GM19193 (cell line): ENCODE data around the gene EFCAB8.

Experiments used
- POLR2A ChIP-seq: IDR thresholded peaks from 4 replicates; pipeline ENCODE4 v1.6.1; 2011; ENCODE audit not compliant: insufficient read depth, insufficient read length; ENCODE audit errors: extremely low read depth

EFCAB8 gene

DNA sequence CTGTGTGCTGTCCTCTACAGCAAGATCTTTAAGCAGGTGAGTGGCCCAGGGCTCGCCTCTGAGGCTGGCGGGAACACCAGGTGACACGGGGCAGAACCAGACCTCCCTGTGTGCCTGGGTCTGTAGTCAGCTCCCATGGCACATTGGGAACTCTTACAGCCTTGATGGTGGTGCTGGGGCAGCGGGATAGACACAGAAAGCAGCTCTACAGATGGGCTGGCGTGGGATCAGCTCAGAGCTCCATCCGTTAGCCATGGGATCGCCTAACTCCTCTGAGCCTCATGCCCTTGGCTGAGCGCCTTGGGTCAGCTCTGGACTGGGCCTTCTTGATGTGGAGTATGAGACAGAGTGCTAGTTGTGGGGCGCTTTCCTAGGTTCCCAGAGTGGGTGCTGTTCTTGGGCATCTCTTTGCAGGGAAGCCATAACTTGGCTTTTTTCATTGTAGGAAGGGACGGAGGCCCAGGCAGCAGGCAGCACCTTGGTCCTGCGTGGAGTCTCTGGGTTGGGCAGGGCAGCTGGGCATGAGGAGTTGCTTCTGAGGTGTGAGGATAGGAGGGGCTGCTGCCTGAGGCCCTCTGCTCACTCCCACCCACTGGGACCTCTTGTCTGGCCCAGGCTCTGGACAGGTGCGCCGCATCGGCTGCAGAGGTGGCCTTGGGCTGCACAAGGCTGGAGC lies 51.3 kb downstream of the EFCAB8 start:
- TF ChIP-seq POLR2A: no peak

DNA sequence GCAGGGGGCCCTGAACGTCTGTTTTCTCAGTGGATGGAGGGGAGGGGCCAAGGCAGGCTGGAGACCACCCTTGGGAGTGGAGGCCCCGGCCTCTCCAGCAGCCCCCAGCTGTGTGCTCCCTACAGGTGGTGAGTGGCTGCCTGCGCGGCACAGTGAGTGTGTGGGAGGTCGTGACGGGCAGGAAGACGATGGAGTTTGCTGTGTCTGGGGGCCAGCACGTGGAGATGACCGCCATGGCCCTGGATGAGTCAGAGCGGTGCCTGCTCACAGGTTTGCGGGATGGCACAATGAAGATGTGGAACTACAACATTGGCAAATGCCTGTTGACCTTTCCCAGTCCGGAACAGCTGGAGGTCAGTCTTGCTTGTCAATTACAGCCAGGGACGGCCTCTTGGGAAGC lies 52.6 kb downstream of the EFCAB8 start:
- TF ChIP-seq POLR2A: no peak

DNA sequence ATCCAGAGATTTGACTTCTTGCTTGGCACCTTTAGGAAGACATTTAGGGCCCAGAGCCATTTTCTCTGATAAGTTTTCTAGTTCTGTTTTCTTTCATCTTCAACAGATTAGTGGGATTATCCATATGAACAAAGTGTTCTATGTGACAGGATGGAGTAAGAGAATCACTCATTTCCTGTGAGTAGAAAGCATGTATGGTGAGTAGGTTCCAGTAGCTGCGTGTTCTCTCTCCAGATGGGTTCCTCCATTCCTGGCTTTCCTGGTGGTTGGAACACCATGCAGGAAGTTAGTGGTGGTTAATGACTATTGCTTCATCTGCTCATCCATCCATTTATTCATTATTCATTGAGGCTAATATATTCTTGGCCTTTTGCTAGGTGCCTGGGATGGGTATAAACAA lies 54.0 kb downstream of the EFCAB8 start:
- TF ChIP-seq POLR2A: no peak

DNA sequence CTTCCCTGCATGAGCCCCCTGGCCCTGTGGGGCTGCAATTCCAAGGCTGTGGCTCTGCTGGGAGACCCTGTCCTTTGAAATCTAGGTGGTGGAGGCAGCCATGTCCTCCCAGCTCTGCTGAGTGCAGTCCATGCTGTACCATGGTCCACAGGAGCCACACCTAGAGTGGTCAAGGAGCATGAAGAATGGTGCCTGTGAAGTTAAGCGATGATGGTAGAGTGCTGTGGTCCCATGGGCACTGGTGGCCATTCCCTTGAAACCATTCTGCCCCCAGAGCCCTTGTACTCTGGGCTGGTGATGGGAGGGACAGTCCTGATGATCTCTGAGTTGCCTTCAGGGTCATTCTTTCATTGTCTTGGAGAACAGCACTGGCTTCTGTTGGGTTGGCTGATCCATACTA lies 55.3 kb downstream of the EFCAB8 start:
- TF ChIP-seq POLR2A: no peak

DNA sequence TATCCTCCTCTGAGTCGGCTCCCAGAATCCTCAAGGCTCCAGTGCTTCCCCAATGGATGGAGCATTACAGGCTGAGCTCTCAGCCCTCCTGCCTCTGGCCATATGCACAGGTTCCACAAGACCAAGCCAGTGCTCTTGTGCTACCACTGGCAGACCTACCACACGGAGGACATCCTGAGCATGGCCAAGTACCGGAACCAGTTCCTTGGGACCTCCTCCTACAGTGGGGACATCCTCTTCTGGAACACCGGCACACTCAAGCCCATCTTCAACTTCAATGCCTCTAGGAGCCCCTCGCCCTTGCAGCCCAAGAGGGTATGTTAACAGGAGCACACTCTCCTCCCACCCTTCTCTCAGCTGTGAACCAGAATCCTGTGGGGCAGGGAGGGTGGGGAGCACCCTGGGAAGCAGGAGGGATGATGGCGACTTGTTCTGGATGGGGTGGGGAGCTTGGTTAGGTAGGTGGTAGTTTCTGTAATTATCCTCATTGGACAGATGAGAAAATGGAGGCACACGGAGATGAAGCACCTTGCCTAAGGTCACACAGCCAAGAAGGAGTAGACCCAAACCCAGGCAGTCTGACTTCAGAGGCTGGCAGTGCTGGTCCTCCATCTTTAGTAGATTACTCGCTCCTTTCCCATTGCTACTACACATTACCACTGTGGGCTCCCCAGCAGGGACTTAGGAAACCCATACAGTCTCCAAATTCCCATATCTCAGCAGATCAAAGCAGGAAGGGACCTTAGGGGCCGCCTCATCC lies 58.6 kb downstream of the EFCAB8 start:
- no peak for TF ChIP-seq POLR2A

DNA sequence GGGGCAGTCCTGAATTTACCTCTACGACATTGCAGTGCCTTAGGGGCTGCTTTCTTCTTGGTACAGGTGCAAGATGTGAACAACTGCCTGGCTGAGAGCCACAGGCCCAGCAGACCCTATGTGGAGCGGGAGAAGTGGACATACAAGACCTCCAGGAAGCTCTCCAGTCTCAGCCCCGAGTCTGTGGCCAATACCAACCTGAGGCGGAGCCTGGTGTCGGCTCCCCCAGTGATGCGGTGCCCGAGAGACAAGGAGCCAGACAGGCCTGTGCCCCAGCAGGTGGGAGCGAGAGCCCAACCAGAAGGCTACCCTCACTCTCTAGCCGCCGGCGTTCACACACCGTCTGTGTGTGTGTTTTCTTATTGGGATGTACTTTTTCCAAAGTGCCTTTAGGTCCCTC lies 59.6 kb downstream of the EFCAB8 start:
- TF ChIP-seq POLR2A: no peak

DNA sequence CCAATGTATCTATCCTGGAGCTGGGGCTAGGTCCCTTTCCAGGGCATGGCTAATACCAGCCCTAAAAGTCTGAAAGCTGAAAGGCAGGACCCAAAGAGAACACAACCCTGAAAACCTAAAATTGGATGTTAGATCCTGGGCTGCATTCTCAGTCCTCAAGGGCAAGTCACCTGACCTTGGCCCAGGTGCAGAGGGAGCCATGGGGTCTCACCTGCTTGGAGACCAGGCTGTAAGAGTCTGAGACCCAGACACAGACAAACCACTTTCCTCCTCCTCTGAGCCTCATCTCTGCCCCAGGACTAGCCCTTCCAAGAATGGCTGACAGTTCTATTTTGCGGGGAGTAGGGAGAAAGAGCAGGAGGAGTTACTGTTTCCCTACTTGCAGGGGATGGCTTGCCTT lies 60.0 kb downstream of the EFCAB8 start:
- TF ChIP-seq POLR2A: no peak

DNA sequence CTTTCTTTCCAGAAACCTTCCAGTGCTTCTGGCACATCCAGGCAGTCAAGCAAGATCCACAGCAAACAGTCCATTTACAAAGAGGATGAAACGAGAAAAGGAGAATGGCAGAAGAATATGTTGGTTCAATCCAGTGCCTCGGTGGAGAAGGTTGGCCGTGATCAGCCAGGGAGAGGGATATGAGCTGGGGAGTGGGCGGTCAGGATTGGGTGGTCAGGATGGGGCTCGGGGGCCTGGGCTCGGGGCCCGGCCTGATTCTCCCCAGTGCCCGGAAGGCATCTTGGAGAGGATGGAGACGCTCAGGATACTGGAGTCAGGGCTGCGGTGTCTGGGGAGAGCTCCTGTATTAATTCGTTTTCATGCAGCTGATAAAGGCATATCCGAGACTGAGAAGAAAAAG lies 61.3 kb downstream of the EFCAB8 start:
- TF ChIP-seq POLR2A: no peak

DNA sequence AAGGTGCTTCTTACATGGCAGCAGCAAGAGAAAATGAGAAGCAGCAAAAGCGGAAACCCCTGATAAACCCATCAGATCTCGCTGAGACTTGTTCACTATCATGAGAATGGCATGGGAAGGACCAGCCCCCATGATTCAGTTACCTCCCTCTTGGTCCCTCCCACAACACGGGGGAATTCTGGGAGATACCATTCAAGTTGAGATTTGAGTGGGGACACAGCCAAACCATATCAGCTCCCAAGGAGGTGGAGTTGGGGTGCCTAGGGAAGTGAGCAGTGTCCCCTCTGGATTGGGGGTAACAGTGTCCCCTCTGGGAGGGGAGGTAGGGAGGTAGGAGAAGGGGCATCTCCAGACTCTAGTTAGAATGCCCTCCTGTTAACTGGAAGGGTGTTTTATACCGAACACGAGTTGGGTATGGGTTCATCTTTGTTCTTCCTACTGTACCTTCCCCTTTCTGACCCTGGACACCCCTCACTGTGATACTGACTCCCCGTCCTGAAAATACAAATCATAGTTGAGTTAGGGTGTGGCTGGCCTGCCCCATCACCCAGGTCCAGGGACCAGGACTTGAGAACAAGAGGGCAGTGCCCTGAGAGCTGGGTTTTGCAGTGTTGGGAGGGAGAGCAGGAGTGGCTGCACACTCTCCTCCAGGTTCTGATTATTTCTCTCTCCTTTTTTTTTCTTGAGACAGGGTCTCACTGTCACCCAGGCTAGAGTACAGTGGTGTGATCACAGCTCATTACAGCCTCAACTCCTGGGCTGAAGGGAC lies 62.0 kb downstream of the EFCAB8 start:
- no peak for TF ChIP-seq POLR2A

DNA sequence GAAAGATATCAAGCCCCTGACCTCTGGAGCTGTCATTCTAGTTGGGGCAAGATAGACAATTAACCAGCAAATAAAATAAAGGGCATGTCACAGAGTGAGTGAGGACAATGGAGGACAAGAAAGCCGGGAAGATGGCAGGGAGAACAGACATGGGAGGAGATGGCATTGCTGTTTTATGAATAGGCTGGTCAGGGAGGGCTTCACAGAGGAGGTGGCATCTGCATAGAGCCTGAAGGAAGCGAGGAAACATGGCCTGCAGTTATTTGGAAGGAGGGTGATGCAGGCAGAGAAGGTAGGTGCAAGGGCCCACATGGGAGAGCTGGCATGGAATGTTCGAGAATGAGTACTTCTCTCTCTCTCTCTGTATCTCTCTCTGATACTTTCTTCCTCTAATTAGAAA lies 63.7 kb downstream of the EFCAB8 start:
- TF ChIP-seq POLR2A: no peak

DNA sequence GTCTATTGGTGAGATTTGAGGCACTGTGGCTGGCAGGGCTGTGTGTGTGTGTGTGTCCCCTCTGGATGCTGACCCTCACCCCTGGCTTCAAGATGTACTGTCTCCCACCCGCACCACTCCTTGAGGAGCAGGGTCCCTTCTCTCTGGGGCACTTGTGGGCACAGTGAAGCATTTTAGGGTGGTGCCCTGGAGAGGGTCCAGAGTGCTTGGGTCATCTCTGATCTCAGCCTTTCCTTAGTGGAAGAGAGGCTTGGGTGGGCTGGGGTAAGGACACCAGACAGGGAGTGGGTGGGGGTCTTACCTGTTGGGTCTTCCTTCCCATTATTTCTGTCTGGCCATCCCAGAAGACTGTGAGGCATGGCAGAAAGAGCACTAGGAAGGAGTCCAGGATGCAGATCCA lies 66.1 kb downstream of the EFCAB8 start:
- TF ChIP-seq POLR2A: no peak

DNA sequence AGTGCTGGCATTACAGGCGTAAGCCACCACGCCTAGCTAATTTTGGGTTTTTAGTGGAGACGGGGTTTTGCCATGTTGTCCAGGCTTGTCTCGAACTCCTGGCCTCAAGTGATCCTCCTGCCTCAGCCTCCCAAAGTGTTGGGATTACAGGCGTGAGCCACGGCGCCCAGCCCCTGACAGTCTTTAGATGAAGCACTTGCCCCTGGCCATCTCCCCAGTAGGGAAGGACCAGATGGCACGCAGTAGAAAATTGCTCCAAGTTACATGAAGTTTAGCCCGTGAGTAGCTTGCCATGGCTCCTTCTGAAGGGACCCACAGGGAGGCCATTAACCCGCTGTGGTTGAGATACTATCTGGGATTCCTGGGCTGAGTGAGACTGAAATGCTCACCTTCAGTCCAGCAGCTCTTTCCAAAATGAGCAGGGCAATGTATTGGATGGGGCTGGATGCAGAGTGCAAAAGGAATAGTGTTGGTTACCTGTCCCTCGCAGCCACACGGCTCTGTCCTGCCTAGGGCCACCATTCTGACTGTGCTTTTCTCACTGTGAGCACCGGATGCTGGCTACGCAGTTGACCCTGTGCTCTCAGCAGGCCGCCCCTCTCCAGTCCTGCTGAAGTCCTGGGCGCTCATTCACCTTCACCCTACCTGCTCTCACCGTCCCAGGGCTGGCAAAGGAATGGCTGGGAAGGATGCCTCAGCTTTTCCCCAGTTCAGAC lies 66.9 kb downstream of the EFCAB8 start:
- no peak for TF ChIP-seq POLR2A

DNA sequence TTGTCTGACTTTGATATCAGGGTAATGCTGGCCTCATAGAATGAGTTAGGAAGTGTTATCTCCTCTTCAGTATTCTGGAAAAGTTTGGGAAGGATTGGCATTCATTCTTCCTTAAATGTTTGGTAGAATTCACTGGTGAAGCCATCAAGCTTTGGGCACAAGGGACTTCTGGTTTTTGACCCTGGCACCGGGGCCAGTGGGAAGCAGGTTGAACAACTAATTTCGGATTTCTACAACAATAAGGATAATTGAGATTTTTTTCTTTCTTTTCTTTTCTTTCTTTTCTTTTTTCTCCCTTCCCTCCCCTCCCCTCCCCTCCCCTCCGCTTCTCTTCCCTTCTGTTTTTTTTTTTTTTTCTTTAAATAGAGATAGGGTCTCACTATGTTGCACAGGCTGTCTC lies 70.4 kb downstream of the EFCAB8 start:
- TF ChIP-seq POLR2A: no peak

DNA sequence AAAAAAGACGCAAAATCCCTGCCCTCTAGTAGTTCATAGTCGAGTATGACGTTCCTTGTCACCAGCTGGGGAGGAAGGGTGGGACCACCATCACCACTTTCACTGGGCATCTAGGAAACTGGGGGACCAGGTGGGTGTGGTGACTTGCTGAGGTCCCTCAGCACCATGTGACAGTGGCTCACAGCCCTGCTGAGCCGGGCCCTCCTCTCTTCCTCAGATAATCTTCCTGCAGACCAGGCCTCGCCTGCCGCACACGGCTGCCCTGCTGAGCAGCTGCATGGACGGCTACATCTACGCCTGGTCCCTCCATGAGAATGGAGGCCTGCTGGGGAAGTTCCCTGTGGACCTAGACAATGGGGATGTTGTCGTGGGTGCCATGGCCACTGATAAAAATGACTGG lies 71.5 kb downstream of the EFCAB8 start:
- no peak for TF ChIP-seq POLR2A

DNA sequence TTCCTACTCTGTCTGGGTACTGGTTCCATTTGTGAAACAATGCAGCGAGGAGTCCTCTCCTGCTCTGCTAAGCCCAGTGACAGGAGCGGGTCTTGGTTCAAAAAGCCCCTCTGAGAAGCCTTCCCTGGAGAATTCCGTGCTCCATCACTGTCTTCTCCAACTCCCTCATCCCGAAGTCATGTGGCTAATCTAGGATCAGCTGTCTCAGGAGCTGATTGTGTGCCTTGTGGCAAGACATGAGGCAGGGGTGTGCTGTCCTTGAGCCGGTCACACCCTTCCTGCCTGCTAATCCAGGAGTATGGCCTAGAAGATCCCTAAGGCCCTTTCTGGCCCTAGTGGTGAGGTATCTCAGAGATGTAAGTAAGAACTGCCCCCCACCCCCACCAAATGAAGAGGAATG lies 72.0 kb downstream of the EFCAB8 start:
- TF ChIP-seq POLR2A: no peak
